C4-2B (cell line): Measurements from ENCODE around the gene ARPC1B.

Experiments used
- H3K27ac ChIP-seq: fragments of 450-650 bp; 2 replicates; pipeline ENCODE4 v1.5.1; 2017
- CTCF ChIP-seq: fragments of 450-650 bp; conservative IDR thresholded peaks from 2 replicates; pipeline ENCODE4 v1.5.1; 2017; ENCODE audit warnings: mild to moderate bottlenecking
- ZFX ChIP-seq: fragments of 450-650 bp; IDR thresholded peaks from 2 replicates; pipeline ENCODE4 v1.6.1; 2017

Gene ARPC1B

DNA sequence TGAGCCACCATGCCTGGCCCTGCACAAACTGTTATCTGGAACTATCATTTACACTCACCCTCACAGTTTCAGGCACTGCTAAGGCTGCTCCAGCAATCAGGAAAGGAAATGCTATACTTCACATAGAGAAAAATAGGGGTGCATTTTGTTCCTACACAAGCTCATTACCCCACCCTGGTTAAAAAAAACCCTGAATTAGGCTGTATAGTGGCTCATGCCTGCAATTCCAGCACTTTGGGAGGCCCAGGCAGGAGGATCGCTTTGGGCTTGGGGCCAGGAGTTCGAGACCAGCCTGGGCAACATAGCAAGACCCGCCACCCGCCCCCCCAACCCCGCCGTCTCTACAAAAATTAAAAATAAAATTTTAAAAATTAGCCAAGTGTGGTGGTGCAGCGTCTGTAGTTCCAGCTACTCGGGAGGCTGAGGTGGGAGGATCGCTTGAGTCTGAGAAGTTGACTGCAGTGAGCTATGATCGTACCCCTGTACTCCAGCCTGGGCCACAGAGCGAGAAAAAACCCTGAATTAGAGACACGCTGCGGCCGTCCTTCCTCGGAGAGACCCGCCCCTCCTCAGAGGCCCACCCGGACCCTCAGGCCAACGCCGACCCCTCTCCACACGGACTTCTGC, 63.5 kb downstream of the ARPC1B start:
- peak overlapping the region; percentile 88 for H3K27ac ChIP-seq
- TF ChIP-seq CTCF (no peak), ZFX (no peak)

GRCh38 chr7:99438573-99439480, 64.3 kb downstream of the ARPC1B start, which contains the start of the genes CPSF4 and PTCD1:
TSS of gene CPSF4 (plus strand) at chr7:99438943. CDS start at chr7:99439083, 140 bp downstream.
TSS of gene PTCD1 (minus strand) at chr7:99438798. CDS start at chr7:99435242, 3,556 bp downstream.
- TF ChIP-seq CTCF (no peak), ZFX (peak; percentile 33; the same call in 1 of the 2 replicates)
- H3K27ac ChIP-seq, result peak within 1 kb of the TSS; percentile 88

DNA sequence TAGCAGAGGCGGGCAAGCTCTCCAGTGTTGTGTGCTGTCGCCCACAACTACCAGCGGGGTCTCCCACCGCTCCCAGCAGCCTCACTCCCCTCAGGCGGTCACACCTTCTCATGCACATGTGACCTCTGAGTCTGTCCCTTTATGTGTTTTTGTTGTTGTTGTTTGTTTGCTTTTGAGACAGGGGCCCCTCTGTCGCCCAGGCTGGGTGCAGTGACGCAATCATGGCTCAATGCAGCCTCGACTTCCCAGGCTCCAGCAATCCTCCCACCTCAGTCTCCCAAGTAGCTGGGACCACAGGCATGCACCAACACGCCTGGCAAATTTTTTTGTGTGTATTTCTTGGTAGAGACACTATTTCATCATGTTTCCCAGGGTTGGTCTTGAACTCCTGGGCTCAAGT, 65.7 kb downstream of the ARPC1B start:
- TF ChIP-seq ZFX (no peak), CTCF (no peak)
- H3K27ac ChIP-seq, result peak overlapping the region; percentile 88
